HCT116 (cell line): Measurements from ENCODE around the gene SDK1. TPM values are rescaled to one million over a fixed set of nuclear protein-coding genes. Genes with fewer than 3 reads are reported as not detected.

Source experiments
- ATAC-seq: fragments of 200-7000 bp; cut with Tn5 transposase; 2 replicates; pipeline ENCODE4 v1.9.1; 2020; ENCODE audit warnings: mild to moderate bottlenecking, moderate library complexity
- BruUV-seq: library from RNA; stranded (reverse); fragments of 400-500 nt; replicated peaks from 2 replicates; lab custom pipeline; 2021; lab: Mats Ljungman, UMichigan
- CTCF ChIA-PET: fragments of 300-600 bp; sonication (Branson Sonifier 250); formaldehyde crosslinking; loops from one replicate; lab custom pipeline; 2021; ENCODE audit warnings: antibody characterized with exemption; lab: Charles Lee
- POLR2A ChIA-PET: fragments of 300-600, 350-600 bp; sonication (Branson Sonifier 250); formaldehyde crosslinking; loops from one replicate; lab custom pipeline; 2021; ENCODE audit warnings: antibody characterized with exemption; lab: Charles Lee
- RAD21 ChIA-PET, 2 experiments: fragments of 300-600 bp; sonication (Branson Sonifier 250); formaldehyde crosslinking; loops; one replicate each; lab custom pipeline; 2023; ENCODE audit warnings: low total read pairs in 2 of 2; ENCODE audit not compliant: uncharacterized antibody in 2 of 2, unreplicated experiment in 2 of 2, low non-redundant PET in 1 of 2; lab: Charles Lee
- DNase-seq: peaks from one replicate; pipeline ENCODE4 v3.0.0-alpha.2; 2010; ENCODE audit warnings: low read depth, low spot score
- H2AFZ ChIP-seq: fragments of 200-600 bp; shearing (Covaris generic), sonication (generic); 2 replicates; pipeline ENCODE4 v1.6.1; 2017; ENCODE audit warnings: low read depth, mixed run types, mixed read lengths, antibody characterized with exemption, low read length; ENCODE audit not compliant: poor library complexity, severe bottlenecking
- H3K27ac ChIP-seq: 2 replicates; pipeline ENCODE4 v1.5.1; 2012; ENCODE audit warnings: low read depth, low read length
- H3K27me3 ChIP-seq: fragments of 200-600 bp; sonication (generic); 2 replicates; pipeline ENCODE4 v1.6.1; 2016; ENCODE audit warnings: mixed run types, low read length, mixed read lengths; ENCODE audit not compliant: insufficient read depth
- H3K36me3 ChIP-seq, 2 experiments: fragments of 200-500 bp in 1 of 2; fragments of 200-600 bp in 1 of 2; sonication (Bioruptor generic) in 1 of 2; sonication (generic) in 1 of 2; 2 replicates each; pipeline versions ENCODE4 v1.5.1 to v1.6.1; 2014 to 2016; ENCODE audit warnings: low read length in 2 of 2, inconsistent platforms in 1 of 2, mixed read lengths in 1 of 2, mixed run types in 1 of 2; ENCODE audit not compliant: insufficient read depth in 2 of 2, control insufficient read depth in 1 of 2
- H3K4me1 ChIP-seq, 2 experiments: fragments of 200-600 bp in 1 of 2; sonication (generic) in 1 of 2; 2 replicates each; pipeline versions ENCODE4 v1.5.1 to v1.6.1; 2012 to 2017; ENCODE audit warnings: low read length in 2 of 2, inconsistent platforms in 1 of 2, mild to moderate bottlenecking in 1 of 2, mixed read lengths in 1 of 2, mixed run types in 1 of 2, moderate library complexity in 1 of 2; ENCODE audit not compliant: insufficient read depth in 2 of 2, control insufficient read depth in 1 of 2
- H3K4me2 ChIP-seq: fragments of 200-600 bp; sonication (generic); 2 replicates; pipeline ENCODE4 v1.6.1; 2017; ENCODE audit warnings: mixed run types, low read length, mixed read lengths
- H3K4me3 ChIP-seq, 2 experiments: fragments of 200-600 bp in 1 of 2; sonication (generic) in 1 of 2; replicated peaks in 1 of 2; 2 replicates each; pipeline ENCODE4 v1.5.1; 2011 to 2016; ENCODE audit warnings: low read length in 2 of 2, control low read depth in 1 of 2, low read depth in 1 of 2, mild to moderate bottlenecking in 1 of 2, mixed read lengths in 1 of 2, mixed run types in 1 of 2
- H3K79me2 ChIP-seq: fragments of 200-600 bp; sonication (generic); 2 replicates; pipeline ENCODE4 v1.6.1; 2017; ENCODE audit warnings: mild to moderate bottlenecking, mixed run types, low read length, moderate library complexity, mixed read lengths; ENCODE audit not compliant: insufficient read depth
- H3K9ac ChIP-seq: fragments of 200-600 bp; sonication (generic); 2 replicates; pipeline ENCODE4 v1.6.1; 2016; ENCODE audit warnings: low read length, mixed read lengths
- H3K9me2 ChIP-seq: fragments of 200-600 bp; sonication (generic), shearing (Covaris generic); 2 replicates; pipeline ENCODE4 v1.6.1; 2017; ENCODE audit warnings: mixed run types, mild to moderate bottlenecking, moderate library complexity; ENCODE audit not compliant: insufficient read depth
- H3K9me3 ChIP-seq, 2 experiments: fragments of 200-500 bp in 1 of 2; fragments of 200-600 bp in 1 of 2; sonication (Bioruptor generic) in 1 of 2; sonication (generic) in 1 of 2; 2 replicates each; pipeline ENCODE4 v1.6.1; 2014 to 2017; ENCODE audit warnings: low read length in 2 of 2, mixed read lengths in 2 of 2, inconsistent platforms in 1 of 2, low read depth in 1 of 2, mild to moderate bottlenecking in 1 of 2, mixed run types in 1 of 2, moderate library complexity in 1 of 2; ENCODE audit not compliant: control insufficient read depth in 1 of 2, insufficient read depth in 1 of 2
- H4K20me1 ChIP-seq: fragments of 200-600 bp; sonication (generic), shearing (Covaris generic); 2 replicates; pipeline ENCODE4 v1.6.1; 2017; ENCODE audit warnings: mixed run types, mild to moderate bottlenecking, moderate library complexity; ENCODE audit not compliant: insufficient read depth
- CBX3 ChIP-seq: IDR thresholded peaks from 2 replicates; pipeline ENCODE4 v1.6.1; 2012; ENCODE audit warnings: low read depth
- CEBPB ChIP-seq: IDR thresholded peaks from 2 replicates; pipeline ENCODE4 v1.6.1; 2012; ENCODE audit warnings: low read depth
- EGR1 ChIP-seq: IDR thresholded peaks from 2 replicates; pipeline ENCODE4 v1.6.1; 2012; ENCODE audit warnings: low read depth
- ELF1 ChIP-seq: IDR thresholded peaks from 2 replicates; pipeline ENCODE4 v1.6.1; 2012; ENCODE audit warnings: low read depth, borderline replicate concordance
- EZH2 ChIP-seq: fragments of 200-600 bp; sonication (generic); IDR thresholded peaks from 2 replicates; pipeline ENCODE4 v1.6.1; 2017; ENCODE audit warnings: antibody characterized with exemption, mixed run types
- EZH2phosphoT487 ChIP-seq: fragments of 200-600 bp; IDR thresholded peaks from 2 replicates; pipeline ENCODE4 v1.6.1; 2018; ENCODE audit warnings: antibody characterized with exemption, borderline replicate concordance
- FOSL1 ChIP-seq: IDR thresholded peaks from 2 replicates; pipeline ENCODE4 v1.6.1; 2012; ENCODE audit warnings: low read depth
- JUND ChIP-seq: IDR thresholded peaks from 2 replicates; pipeline ENCODE4 v1.6.1; 2012
- MAX ChIP-seq: IDR thresholded peaks from 2 replicates; pipeline ENCODE4 v1.6.1; 2012
- POLR2A ChIP-seq: IDR thresholded peaks from 2 replicates; pipeline ENCODE4 v1.7.0; 2011; ENCODE audit warnings: borderline replicate concordance; ENCODE audit not compliant: insufficient read depth, insufficient read length; ENCODE audit errors: extremely low read depth
- POLR2AphosphoS5 ChIP-seq: IDR thresholded peaks from 2 replicates; pipeline ENCODE4 v1.6.1; 2011; ENCODE audit warnings: mild to moderate bottlenecking, low read depth, low read length, moderate library complexity
- RAD21 ChIP-seq: IDR thresholded peaks from 2 replicates; pipeline ENCODE4 v1.6.1; 2012; ENCODE audit warnings: low read depth, mild to moderate bottlenecking
- TCF7L2 ChIP-seq: IDR thresholded peaks from 2 replicates; pipeline ENCODE4 v1.7.0; 2011; ENCODE audit warnings: borderline replicate concordance, inconsistent platforms; ENCODE audit not compliant: insufficient read depth, insufficient read length; ENCODE audit errors: extremely low read depth
- YY1 ChIP-seq: IDR thresholded peaks from 2 replicates; pipeline ENCODE4 v1.6.1; 2011; ENCODE audit warnings: low read length, low read depth, moderate library complexity, mild to moderate bottlenecking; ENCODE audit not compliant: insufficient replicate concordance; ENCODE audit errors: extremely low read depth
- ZFX ChIP-seq: fragments of 450-650 bp; IDR thresholded peaks from 2 replicates; pipeline ENCODE4 v1.6.1; 2017
- intact Hi-C: fragments of 100-400 bp; cut with micrococcal nuclease; formaldehyde crosslinking; loops from 2 replicates; pipeline ENCODE4 v1.10.0; 2022
- total RNA-seq: library from RNA; stranded (reverse); gene quantifications from one replicate; pipeline ENCODE4 v1.2.1, GENCODE V29; 2021; ENCODE audit not compliant: unreplicated experiment
- TF ChIP-seq, protein P1 (sequence below): IDR thresholded peaks from 2 replicates; pipeline ENCODE4 v1.6.1; 2012; ENCODE audit warnings: low read depth
- TF ChIP-seq, protein P2 (sequence below): IDR thresholded peaks from 2 replicates; pipeline ENCODE4 v1.6.1; 2012

The SDK1 gene
- total RNA-seq, 1 experiment from 2014 or later: 0.05 TPM

- TF ChIP-seq, protein P1, sequence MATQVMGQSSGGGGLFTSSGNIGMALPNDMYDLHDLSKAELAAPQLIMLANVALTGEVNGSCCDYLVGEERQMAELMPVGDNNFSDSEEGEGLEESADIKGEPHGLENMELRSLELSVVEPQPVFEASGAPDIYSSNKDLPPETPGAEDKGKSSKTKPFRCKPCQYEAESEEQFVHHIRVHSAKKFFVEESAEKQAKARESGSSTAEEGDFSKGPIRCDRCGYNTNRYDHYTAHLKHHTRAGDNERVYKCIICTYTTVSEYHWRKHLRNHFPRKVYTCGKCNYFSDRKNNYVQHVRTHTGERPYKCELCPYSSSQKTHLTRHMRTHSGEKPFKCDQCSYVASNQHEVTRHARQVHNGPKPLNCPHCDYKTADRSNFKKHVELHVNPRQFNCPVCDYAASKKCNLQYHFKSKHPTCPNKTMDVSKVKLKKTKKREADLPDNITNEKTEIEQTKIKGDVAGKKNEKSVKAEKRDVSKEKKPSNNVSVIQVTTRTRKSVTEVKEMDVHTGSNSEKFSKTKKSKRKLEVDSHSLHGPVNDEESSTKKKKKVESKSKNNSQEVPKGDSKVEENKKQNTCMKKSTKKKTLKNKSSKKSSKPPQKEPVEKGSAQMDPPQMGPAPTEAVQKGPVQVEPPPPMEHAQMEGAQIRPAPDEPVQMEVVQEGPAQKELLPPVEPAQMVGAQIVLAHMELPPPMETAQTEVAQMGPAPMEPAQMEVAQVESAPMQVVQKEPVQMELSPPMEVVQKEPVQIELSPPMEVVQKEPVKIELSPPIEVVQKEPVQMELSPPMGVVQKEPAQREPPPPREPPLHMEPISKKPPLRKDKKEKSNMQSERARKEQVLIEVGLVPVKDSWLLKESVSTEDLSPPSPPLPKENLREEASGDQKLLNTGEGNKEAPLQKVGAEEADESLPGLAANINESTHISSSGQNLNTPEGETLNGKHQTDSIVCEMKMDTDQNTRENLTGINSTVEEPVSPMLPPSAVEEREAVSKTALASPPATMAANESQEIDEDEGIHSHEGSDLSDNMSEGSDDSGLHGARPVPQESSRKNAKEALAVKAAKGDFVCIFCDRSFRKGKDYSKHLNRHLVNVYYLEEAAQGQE: no peak
These were observed 854.0 kb downstream of the SDK1 start (continued) for GRCh38 chr7:4154882-4155535.

DNA sequence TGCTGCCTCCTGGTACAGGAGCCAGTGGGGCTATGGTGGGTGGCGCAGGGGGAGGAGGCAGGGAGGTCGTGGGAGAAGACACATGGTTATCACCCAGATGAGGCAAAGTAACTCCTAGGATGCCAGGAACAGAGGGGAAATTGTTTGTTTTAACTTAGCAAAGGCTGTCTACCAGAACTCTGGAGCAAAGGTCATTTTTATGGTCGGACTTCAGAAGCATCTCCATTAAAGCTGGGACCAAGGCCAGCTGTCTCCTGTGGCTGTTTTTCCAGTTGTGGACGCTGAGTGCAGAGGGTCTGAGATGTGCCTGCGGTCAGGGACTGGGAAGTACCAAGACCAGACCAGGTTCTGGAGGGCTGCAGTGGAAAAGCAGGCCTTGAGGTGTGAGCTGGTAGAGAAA lies 855.1 kb downstream of the SDK1 start:
- no peak for DNase-seq
- H3K4me3 ChIP-seq: no peak overlapping the region
- H4K20me1 ChIP-seq: no peaks in the 10 kb centered on the region
- H3K36me3 ChIP-seq: no peaks in the 10 kb centered on the region
- no peak overlapping the region for H3K9ac ChIP-seq
- H2AFZ ChIP-seq: no peak overlapping the region
- H3K9me2 ChIP-seq: no peaks in the 10 kb centered on the region
- TF ChIP-seq CEBPB (no peak), POLR2A (no peak), ELF1 (no peak), ZFX (no peak), EGR1 (no peak), RAD21 (no peak), EZH2phosphoT487 (no peak), POLR2AphosphoS5 (no peak), MAX (no peak), TCF7L2 (no peak), YY1 (no peak), CBX3 (no peak), EZH2 (no peak), JUND (no peak), FOSL1 (no peak)
- TF ChIP-seq, protein P2, sequence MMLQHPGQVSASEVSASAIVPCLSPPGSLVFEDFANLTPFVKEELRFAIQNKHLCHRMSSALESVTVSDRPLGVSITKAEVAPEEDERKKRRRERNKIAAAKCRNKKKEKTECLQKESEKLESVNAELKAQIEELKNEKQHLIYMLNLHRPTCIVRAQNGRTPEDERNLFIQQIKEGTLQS: no peak
- TF ChIP-seq, protein P1: no peak
- TF ChIP-seq, all 23 proteins: peak for 0
- Histone ChIP-seq H3K27ac (no peak overlapping the region), H3K9me3 (no peaks in the 10 kb centered on the region), H3K79me2 (no peaks in the 10 kb centered on the region), H3K27me3 (no peaks in the 10 kb centered on the region), H3K4me2 (no peak overlapping the region), H3K4me1 (no peaks in the 10 kb centered on the region)
- ChIA-PET RAD21 (no interaction called here), POLR2A (no interaction called here), CTCF (no interaction called here)
- intact Hi-C loops: no loop called here
- no peak for ATAC-seq
- no TSS peak for BruUV-seq
